Breast epithelium (tissue), 3 donors: ENCODE measurements around the gene TNRC18.

Experiments
- CTCF ChIP-seq, 3 donors: fragments of 450-650 bp; IDR thresholded peaks; one replicate each; pipeline ENCODE4 v1.5.1; 2016 to 2017; ENCODE audit warnings: antibody characterized with exemption in 3 of 3, mild to moderate bottlenecking in 3 of 3, moderate library complexity in 3 of 3
- POLR2A ChIP-seq: fragments of 450-650 bp; IDR thresholded peaks from one replicate; pipeline ENCODE4 v1.6.1; 2016; ENCODE audit warnings: antibody characterized with exemption, mild to moderate bottlenecking, moderate library complexity

GRCh38 chr7:5430612-5430947 lies 6.9 kb upstream of the TNRC18 start:
- TF ChIP-seq POLR2A, result no peak
- no peak for TF ChIP-seq CTCF (IDR thresholded peaks at IDR 0.05)
